ENCODE measurements around the gene CIITA.

The CIITA gene

DNA sequence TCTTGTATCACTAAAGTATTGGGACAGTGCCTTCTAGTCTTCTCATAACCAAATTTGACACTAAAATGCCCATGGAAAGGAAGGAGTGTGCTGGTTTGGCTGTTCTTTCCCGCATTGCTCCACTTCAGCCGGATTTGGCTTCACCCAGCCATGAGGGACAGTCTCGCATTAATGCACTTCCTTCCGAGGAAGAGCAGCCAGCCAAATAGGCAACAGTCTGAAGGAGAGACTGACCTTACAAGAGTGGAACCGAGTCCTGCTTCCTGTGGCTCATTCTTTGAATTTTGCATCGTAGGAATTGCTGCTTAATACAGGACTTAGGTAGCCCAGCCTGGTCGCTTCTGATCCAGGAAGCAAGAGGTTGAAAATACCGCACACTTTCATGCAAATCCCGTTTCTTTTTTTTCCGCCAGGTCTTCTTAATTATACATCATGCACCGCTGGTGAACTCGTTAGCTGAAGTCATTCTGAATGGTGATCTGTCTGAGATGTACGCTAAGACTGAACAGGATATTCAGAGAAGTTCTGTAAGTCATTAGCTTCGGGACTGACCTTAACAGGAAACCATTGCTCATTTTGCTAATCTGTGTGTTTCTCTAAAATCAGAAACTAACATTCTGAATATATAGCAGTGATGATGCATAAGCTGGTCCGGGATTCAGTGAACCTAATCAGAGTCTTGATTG, 105.6 kb downstream of the CIITA start:
- Histone ChIP-seq H3K4me1 (ENCODE audit: insufficient read depth, low read length) (no peaks in the 10 kb centered on the region), H3K27me3 (ENCODE audit: insufficient read depth, low read length) (no peaks in the 10 kb centered on the region), H3K27ac (ENCODE audit: low read length) (no peak overlapping the region), H3K9me3 (ENCODE audit: insufficient read depth, low read depth, low read length) (no peaks in the 10 kb centered on the region), H3K4me3 (ENCODE audit: low read length) (no peak overlapping the region), H3K9ac (ENCODE audit: low read depth, low read length) (no peak overlapping the region), H3K36me3 (ENCODE audit: insufficient read depth, low read depth, low read length) (peaks cover 10% of the 10 kb centered on the region; the same call in 1 of the 2 replicates)

DNA sequence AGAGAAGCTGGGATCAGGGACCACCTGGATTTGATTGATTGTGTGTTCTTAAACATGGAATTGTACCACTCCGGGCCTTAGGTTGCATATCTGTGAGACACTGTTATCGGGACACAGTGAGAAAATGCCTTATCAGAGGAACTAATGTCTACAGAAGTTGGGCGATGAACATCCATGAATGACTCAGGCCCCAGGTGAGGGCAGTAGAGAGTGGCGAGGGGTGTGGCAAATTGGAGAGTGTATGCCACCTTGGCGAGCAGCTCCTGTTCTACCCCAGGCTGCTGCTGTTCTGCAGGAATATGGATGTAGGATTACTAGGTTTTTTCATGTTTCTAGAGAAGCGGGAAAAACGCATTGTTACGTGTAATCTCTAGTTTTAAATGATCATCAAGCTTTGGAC, 106.2 kb downstream of the CIITA start:
- H3K36me3 ChIP-seq (ENCODE audit: insufficient read depth, low read depth, low read length) = peaks cover 10% of the 10 kb centered on the region; the same call in 1 of the 2 replicates
- no peaks in the 10 kb centered on the region for H3K4me1 ChIP-seq (ENCODE audit: insufficient read depth, low read length)
- H3K9me3 ChIP-seq (ENCODE audit: insufficient read depth, low read depth, low read length) = no peaks in the 10 kb centered on the region
- no peaks in the 10 kb centered on the region for H3K27me3 ChIP-seq (ENCODE audit: insufficient read depth, low read length)
- no peak overlapping the region for H3K9ac ChIP-seq (ENCODE audit: low read depth, low read length)
- H3K27ac ChIP-seq (ENCODE audit: low read length) = no peak overlapping the region
- no peak overlapping the region for H3K4me3 ChIP-seq (ENCODE audit: low read length)

DNA sequence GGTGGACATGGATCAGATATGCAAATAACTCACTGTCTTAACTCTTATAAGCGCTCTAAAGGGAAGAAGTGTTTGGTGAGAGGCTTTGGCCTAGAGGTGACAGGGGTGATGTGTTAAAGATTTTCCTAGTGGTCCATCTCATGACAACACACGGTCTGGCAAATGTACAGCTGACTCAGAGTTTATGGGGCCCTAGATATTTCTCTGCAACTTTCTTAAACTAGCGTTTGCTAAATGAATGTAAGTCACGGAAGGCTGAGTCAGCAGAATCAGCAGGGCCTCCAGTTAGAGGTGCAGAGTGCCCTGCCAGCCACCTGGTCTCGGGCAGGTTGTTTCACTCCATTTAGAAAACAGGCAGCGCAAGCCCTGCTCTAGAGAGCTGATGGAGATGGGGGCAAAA, 107.5 kb downstream of the CIITA start:
- Histone ChIP-seq H3K4me1 (ENCODE audit: insufficient read depth, low read length) (no peaks in the 10 kb centered on the region), H3K27ac (ENCODE audit: low read length) (no peak overlapping the region), H3K36me3 (ENCODE audit: insufficient read depth, low read depth, low read length) (peaks cover 10% of the 10 kb centered on the region; the same call in 1 of the 2 replicates), H3K9me3 (ENCODE audit: insufficient read depth, low read depth, low read length) (no peaks in the 10 kb centered on the region), H3K4me3 (ENCODE audit: low read length) (no peak overlapping the region), H3K9ac (ENCODE audit: low read depth, low read length) (no peak overlapping the region), H3K27me3 (ENCODE audit: insufficient read depth, low read length) (no peaks in the 10 kb centered on the region)
